GM18520 (cell line): ENCODE data around the gene NAT9.

Experiments used
- ATAC-seq: cut with Tn5 transposase; IDR thresholded peaks from one replicate; pipeline ENCODE4 v1.9.1; 2021; ENCODE audit not compliant: unreplicated experiment

Gene NAT9

DNA sequence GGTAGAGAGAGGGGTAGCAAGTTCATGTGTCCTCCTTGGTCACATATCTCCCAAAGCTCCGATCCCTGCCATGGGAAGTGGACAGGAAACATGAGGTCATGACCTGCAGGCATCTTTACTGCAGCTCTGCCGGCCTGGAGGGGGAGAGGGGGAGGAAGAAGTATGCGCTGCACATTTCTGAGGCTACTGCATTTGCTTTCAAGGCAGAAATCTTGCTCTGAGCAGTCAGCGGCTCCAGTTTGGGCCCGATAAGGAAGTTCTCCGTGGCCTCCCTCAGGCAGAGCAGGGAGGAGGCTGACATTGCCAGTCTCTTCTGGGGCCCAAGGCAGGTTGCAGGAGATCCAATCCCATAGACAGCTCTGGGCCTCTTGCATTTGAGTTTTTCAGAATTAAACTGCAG, 29.2 kb downstream of the NAT9 start:
- no peak for ATAC-seq

DNA sequence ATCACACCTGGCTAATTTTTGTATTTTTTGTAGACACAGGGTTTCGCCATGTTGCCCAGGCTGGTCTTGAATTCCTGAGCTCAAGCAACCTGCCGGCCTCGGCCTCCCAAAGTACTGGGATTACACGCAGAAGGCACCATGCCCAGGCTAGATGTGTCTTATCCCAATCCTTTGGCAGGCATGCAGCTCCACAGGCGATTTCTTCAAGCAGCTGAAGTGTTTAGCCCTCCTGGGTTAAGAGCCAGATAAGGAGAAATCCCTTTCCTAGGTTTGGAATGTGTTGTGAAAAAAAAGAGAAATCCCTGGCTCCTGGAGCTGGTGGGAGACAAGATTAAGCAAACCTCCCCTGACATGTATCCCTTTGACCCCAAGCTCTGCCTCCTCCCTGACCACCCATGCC, 29.8 kb downstream of the NAT9 start:
- ATAC-seq, result no peak

DNA sequence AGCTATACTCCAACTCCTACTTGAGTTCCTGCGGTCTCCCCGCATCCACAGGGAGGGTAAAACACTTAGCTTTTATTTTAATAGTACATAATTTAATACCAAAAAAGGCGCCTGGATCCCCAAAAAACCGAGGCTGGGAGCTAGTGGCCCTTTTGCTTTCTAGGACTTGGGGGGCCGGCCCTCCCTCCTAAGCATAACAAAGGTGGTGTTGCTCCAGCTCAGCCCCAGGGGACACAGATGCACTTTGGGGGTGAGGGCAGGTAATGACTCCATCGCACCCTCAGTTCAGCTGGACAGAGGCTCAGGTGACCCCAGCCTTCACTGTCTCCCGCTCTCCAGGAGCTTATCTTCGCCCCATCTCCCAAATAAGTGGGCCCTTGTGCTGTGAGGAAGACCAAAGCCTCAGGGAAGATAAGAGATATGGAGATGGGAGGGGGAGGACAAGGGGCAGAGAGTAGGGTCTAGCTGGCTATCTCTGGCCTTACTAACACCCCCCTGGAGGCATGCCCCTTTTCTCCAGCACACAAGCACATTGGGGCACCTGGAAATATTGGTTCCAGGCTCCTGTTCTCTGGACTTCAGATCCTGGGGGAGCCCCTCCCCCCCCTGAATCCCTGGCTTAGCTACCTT, 30.5 kb downstream of the NAT9 start:
- no peak for ATAC-seq

DNA sequence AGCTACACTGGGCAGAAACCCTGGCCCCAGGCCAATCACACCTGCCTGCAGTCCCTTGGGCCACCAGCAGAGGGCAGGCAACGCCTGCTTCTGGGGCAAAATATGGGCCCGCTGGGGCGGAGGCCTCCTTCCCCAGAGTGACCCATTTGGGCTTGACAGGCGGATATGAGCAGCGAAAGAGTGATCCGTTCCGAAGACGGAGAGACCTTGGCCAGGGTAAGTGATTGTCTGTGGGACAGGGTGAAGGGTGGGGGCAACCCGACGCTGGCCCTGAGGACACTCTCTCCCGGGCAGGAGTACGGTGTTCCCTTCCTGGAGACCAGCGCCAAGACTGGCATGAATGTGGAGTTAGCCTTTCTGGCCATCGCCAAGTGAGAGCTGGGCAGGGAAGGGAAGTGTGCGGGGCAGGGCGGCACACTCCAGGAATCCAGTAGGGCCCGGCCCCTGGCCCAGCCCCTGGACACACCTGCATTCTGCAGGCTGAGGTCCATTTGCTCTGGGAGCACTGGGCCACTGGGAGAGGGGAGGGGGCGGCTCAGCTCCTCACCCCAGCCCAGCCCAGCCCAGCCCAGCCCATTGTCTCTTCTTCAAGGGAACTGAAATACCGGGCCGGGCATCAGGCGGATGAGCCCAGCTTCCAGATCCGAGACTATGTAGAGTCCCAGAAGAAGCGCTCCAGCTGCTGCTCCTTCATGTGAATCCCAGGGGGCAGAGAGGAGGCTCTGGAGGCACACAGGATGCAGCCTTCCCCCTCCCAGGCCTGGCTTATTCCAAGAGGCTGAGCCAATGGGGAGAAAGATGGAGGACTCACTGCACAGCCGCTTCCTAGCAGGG, 31.2 kb downstream of the NAT9 start:
- ATAC-seq, result no peak

DNA sequence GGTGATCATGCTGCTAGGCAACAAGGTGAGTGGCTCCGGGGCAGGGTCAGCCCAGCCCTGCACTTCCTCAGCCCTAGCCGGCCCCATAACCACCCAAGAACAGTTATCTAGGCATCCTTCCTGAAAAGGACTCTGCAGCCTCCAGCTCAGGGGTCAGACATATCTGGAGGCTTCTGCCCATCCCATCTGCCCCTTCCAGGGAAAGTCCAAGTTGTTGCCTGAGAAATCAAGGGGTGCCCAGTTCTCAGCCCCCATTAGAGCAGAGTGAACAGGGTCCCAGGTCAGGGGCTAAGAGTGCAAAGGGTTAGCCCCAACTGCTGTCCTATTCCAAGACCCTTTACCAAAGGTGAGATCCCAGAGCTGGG, 31.8 kb downstream of the NAT9 start:
- ATAC-seq, result no peak

DNA sequence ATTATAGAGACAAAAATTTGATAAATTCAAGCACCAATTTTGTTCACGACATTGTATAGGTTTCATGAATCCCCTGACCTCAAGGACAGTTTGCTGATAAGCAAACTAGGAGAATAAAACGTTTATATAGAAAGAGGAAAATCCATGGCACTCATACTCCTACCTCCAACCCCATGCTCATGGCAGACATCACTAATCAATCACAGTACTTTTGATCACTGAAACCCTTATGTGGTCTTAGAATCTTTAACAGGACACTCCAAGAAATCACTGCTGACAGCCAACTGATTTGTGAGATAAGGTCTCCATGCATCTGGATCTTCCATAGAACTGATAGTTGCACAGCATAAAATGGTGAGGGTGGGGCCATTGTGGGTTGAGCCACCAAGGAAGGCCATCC, 32.4 kb downstream of the NAT9 start:
- ATAC-seq, result no peak

DNA sequence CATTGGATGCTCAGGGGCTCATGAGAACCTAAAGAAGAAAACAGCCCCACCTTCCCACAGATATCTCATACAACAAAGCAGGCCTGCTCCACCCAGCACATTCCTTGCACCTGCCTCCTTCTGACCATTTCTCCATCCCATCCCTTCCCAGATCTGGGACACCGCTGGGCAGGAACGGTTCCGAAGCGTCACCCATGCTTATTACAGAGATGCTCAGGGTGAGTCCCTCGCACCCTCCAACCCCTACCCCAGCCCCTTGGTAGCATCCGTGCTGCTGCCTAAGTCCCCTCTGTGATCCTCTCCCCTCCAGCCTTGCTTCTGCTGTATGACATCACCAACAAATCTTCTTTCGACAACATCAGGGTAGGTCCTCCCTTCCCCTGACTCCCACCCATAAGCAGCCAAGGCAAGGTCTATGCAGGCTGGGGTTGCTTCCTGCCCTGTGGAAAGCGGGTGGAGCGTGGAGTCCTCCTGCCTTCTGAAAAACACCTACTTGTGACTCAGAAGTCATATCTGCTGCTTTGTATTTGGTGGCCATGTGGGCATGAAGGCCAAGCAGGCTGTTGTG, 33.1 kb downstream of the NAT9 start:
- no peak for ATAC-seq

DNA sequence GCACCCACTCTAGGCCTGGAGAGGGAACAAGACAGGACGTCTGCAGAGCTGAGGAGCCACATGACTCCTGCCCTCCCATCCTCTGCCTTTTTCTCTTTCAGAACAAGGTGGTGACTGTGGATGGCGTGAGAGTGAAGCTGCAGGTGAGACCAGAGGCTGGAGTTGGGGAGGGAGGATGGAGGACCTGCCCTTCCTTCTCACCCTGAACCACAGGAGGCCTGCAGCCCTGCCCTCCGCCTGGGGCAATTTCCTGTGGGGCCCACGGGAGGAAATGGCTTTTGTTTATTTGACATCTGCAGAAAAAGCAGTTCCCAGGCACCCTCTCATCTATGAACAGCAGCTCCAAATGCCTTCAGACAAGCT, 34.0 kb downstream of the NAT9 start:
- peak; percentile 37 for ATAC-seq

DNA sequence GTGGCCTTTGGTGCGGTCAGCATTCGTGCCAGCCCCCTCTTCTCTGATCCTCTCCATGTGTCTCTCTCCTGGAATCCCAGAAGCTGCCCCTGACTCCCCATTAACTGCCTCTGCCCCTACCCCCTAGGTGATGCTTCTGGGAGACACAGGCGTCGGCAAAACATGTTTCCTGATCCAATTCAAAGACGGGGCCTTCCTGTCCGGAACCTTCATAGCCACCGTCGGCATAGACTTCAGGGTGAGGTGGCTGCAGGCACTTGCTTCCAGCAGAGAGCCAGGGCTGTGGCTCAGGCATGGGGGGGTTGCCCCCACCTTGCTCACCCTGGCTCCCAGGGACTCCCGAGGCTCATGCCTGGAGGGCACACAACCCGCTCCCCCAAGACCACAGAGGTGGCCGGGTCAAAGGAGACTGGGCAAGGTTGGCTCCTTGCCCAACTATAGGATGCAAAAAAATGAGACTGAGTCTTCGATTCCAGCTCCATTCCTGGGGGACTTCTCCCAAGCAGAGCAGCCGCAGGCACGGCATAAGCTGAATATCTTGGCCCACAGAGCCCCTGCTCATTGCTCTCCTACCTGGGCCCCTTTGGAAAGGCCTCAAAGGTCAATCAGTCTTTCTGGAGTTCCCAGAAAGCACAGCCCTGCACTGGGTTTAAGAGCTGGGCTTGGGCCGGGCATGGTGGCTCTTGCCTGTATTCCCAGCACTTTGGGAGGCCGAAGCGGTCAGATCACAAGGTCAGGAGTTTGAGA, 35.3 kb downstream of the NAT9 start:
- no peak for ATAC-seq

DNA sequence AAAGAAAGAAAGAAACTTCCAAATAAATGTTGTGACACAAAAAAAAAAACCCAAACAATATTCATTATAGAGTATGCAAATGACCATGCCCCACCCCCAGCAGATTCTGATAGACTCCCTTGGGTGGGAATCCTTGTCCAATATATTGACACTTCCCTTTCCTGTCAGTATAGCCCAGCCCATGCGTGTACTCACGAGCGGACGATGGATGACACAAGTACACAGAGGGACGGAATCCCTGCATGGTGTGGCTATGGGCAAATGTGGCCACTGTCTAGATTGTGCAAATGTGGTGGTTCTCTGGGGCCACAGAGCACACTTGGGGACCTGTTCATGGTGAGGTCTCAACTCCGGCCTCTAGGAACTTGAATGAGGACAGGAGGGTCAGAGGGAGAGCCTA, 36.0 kb downstream of the NAT9 start:
- ATAC-seq, result no peak

DNA sequence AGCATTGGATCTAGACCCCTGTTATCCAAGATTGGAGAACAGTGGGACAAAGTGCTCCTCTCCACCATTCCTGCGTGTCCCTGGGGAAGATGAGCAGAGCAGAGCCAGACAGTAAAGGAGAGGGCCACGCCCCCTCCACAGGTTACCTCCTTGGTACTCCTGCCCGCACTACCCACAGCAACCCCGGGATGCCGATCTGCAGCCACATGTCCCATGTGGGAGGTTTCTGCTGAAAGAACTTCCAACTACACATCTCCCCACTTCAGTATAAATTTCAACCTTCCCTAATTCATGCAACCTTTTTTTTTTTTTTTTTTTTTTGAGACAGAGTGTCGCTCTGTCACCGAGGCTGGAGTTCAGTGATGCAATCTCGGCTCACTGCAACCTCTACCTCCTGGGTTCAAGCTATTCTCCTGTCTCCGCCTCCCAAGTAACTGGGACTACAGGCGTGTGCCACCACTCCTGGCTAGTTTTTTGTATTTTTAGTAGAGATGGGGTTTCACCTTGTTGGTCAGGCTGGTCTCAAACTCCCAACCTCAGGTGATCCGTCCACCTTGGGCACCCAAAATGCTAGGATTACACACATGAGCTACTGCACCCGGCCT, 36.8 kb downstream of the NAT9 start:
- no peak for ATAC-seq

DNA sequence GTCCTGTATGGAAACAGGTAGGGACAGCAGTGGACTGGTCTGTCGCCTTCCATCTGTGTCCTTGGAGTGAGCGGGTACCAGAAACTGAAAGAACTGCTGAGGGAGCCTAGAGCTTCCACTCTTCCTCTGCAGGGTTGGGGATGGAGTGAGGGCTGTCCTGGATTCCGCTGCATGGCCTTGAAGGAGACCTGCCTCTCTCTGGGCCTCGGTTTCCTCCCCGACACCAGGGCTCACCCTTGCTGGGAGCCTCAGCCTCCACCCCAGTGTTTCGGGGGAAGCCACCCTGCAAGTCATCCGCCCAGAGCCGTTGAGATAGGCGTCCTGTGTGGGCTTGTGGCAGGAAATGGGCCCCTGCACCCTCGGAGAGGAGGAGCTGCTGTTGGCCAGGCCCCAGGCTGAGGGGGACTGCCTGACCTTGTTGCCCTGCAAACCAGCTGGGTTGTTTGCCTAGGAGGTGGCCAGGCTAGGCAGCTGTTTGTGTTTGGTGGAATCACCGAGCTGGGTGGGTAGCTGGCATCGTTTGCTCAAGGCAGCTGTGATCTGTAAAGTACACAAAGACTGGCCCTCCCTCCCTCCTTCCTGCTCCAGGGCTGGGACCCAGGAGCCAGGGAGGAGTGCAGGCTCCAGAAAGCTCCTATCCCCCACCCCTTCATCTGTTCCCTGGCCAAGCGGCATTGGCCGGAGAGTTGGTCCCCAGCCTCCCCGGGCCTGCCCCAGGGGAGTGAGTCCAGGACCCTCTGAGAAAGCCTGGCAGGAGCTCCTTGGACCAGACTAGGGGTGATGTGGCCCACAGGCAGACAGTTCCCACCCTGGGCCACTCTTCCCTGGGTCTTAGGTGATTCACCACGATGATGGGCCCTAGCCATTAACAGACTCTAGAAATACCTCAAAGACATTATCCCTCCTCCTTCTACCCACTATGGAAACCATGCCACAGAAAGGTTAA, 37.8 kb downstream of the NAT9 start:
- peak; percentile 34 for ATAC-seq

DNA sequence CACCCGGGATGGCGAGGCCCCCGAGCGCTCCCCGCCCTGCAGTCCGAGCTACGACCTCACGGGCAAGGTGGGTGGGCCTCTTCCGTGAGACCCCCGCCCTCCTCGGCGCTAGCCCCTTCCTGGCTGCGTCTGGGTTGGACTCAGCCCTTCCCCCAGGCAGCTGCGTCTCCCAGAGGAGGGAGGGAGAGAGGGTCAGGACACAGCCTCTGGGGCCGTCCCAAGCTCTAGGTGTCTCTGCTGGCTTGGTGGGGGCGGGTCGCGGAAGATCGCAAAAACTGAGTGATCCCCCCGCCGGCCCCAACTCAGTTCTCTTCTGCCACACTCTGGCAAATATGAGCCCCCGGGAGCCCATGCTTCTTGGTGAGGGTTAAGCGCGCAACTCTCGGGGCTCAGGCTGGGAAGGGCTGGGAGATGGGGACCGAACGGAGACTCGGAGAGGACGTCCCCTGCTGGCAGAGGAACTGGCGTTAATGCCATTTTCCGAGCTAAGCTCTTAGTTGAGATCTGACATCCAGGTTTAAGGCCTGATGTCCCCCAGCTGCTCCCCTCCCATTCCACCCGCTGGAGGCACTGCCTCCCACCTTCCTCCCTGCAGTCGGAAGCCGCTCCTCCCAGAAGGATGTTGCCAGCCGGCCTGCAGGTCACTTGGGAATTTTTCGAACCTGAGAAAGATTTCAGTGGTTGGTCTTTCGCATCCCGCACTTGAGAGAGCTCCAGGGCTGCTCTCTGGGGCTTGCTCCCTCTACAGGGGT, 38.7 kb downstream of the NAT9 start:
- no peak for ATAC-seq

DNA sequence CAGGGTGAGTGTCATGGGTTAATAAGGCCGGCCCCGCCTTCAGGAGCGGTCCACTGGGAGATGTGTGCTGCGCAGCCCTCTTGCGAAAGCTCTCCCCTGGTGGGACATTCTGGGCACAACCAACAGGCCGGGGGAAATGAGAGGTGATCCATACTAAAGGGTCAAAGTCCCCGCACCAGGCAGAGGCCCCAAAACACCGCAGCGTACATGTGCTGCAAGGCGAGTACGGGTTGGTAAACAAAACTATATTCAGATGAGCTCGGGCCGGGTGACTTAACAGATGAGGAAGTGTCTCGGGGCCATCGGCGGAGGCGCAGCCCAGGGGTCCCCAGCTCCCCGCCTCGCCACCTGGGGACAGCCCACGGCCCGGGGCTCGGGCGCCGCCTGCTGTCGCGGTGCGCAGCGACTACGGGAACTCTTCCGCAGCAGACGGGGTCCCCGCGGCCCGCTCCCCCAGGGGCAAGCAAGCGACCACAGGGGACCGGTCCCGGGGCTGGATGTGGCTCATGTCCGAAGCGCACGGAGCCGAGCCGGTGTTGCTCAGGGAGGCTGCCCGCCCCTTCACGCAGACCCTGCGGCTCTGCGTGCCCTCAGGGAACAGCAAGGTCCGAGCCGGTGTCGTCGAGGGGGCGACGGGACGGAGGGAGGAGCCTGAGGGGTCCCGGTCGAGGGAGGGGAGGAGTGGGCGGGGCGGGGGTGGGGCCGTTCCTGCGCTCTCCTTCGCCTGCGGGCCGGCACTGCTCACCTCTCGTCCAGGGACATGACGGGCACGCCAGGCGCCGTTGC, 39.4 kb downstream of the NAT9 start, which contains the start of gene RAB37:
RAB37 (plus strand) TSS at position 744 of the 786 bp plus-strand sequence; CDS start at position 761, 17 bp downstream.
- no peak for ATAC-seq

DNA sequence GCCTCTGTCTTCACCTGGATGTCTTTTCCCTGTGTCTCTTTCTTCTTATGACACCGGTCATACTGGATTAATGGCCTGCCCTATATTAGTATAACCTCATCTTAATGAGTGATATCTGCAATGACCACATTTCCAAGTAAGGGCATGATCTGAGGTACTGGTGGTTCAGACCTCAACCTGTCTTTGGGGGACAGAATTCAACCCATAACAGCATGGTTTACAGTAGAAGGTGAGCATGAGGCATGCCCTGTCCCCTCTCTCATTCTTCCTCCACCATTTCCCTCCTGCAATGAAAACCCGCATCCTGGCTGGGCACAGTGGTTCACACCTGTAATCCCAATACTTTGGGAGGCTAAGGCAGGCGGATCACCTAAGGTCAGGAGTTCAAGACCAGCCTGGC, 41.9 kb downstream of the NAT9 start:
- ATAC-seq, result no peak

DNA sequence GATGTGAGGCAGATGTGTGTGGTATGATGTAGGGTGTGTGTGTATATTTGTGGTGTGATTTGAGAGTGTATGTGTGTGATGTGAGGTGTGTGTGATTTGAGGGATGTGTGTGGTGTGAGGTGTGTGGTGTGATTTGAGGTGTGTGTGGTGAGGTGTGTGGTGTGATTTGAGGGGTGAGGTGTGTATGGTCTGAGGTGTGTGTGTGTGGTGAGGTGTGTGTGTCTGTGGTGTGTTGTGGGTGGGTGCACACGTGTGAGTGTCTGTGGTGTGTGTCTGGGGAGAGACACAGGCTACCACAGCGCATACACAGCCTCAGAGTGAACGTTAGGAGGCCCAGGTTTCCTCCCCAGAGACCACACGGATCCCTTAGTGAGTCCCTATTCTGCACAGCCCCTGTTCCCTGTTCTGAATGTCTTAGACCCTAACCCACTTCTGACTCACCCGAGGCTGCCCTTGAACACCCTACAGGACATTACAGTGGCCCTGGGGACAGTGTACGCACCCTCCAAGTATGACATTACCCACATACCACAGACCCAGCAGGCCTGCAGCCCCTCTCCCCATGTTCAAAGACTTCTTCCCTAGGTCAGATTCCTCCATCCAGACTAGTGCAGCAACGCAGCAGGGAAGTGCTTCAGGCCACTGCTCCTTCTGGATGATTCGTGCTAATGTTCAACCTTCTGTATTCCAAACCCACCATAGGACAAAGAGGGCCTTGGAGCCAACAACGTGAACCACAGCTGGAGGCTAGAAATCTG, 42.6 kb downstream of the NAT9 start:
- no peak for ATAC-seq

DNA sequence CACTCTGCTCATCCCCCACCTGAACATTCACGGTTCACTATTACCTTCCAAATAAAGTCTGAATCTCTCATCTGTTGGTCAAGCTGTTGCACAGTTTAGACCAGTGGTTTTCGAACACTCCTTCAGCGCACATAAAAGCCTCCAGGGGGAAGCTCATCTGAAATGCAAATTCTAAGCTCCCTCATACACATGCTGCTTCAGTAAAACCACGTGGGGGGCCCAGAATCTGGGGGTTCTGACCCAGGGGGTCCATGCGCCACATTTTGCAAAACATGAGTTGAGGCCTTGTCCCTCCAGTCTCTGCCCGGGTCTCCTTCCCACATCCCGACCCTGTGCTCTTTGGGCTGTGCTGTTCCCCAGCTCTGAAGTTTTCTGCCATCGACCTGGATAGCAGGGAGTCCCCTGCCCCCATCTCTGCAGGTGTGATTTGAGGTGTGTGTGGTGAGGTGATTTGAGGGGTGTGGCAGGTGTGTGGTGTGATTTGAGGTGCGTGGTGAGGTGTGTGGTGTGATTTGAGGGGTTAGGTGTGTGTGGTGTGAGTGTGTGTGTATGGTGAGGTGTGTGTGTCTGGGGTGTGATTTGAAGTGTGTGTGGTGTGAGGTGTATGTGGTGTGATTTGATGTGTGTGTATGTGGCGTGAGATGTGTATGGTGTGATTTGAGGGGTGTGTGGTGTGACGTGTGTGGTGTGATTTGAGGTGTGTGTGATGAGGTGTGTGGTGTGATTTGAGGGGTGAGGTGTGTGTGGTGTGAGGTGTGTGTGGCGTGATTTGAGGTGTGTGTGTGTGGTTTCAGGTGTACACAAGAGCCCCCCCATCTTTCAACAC, 43.9 kb downstream of the NAT9 start:
- no peak for ATAC-seq
